GM12878 (cell line): ENCODE measurements around the gene UBE2D1. TPM values are rescaled to one million over a fixed set of nuclear protein-coding genes. Genes with fewer than 3 reads are reported as not detected.
A peak's percentile ranks its signal among the peaks of the same experiment; 100 is the strongest.

ENCODE experiments used
- ATF3 ChIP-seq: IDR thresholded peaks from 2 replicates; pipeline ENCODE4 v1.6.1; 2011; ENCODE audit warnings: low read depth, mild to moderate bottlenecking, low read length, moderate library complexity, borderline replicate concordance; ENCODE audit errors: extremely low read depth
- ATF7 ChIP-seq: fragments of 450-650 bp; IDR thresholded peaks from 2 replicates; pipeline ENCODE4 v1.6.1; 2016; ENCODE audit warnings: low read depth, mild to moderate bottlenecking
- CEBPB ChIP-seq, 2 experiments: fragments of 150-350 bp in 1 of 2; IDR thresholded peaks; 2 replicates each; pipeline ENCODE4 v1.6.1; 2012 to 2014; ENCODE audit warnings: low read depth in 2 of 2, low read length in 2 of 2, borderline replicate concordance in 1 of 2, inconsistent platforms in 1 of 2
- CREB1 ChIP-seq: IDR thresholded peaks from 2 replicates; pipeline ENCODE4 v1.6.1; 2012; ENCODE audit warnings: low read depth, mild to moderate bottlenecking, inconsistent platforms
- EGR1 ChIP-seq, 2 experiments: IDR thresholded peaks; 1 replicate in 1 of 2; 2 replicates in 1 of 2; pipeline ENCODE4 v1.6.1; 2011 to 2012; ENCODE audit warnings: low read depth in 2 of 2, low read length in 2 of 2, borderline replicate concordance in 1 of 2, mild to moderate bottlenecking in 1 of 2, moderate library complexity in 1 of 2
- EP300 ChIP-seq, 2 experiments: fragments of 150-350 bp in 1 of 2; IDR thresholded peaks; 2 replicates each; pipeline ENCODE4 v1.6.1; 2011 to 2012; ENCODE audit warnings: low read depth in 2 of 2, low read length in 2 of 2, borderline replicate concordance in 1 of 2, improper control_type of control experiment in 1 of 2, inconsistent platforms in 1 of 2; ENCODE audit not compliant: control insufficient read depth in 1 of 2
- EZH2 ChIP-seq: IDR thresholded peaks from 2 replicates; pipeline ENCODE4 v1.6.1; 2012; ENCODE audit warnings: low read depth, mild to moderate bottlenecking, control low read depth, inconsistent platforms, low read length, borderline replicate concordance; ENCODE audit not compliant: control insufficient read depth
- HDAC6 ChIP-seq: fragments of 200-600 bp; sonication (generic); IDR thresholded peaks from one replicate; pipeline ENCODE4 v1.8.0; 2017; ENCODE audit warnings: antibody characterized with exemption; ENCODE audit not compliant: unreplicated experiment
- IKZF1 ChIP-seq: fragments of 450-650 bp; conservative IDR thresholded peaks from 2 replicates; pipeline ENCODE4 v1.6.1; 2017; ENCODE audit warnings: antibody characterized with exemption, mild to moderate bottlenecking
- IKZF2 ChIP-seq, 2 experiments: fragments of 450-650 bp; IDR thresholded peaks; 2 replicates each; pipeline ENCODE4 v1.6.1; 2017; ENCODE audit warnings: mild to moderate bottlenecking in 2 of 2, moderate library complexity in 2 of 2
- MAX ChIP-seq: IDR thresholded peaks from 2 replicates; pipeline ENCODE4 v1.6.1; 2012; ENCODE audit warnings: low read depth, low read length, improper control_type of control experiment
- MLLT1 ChIP-seq: fragments of 450-650 bp; IDR thresholded peaks from 2 replicates; pipeline ENCODE4 v1.6.1; 2016; ENCODE audit warnings: mild to moderate bottlenecking
- MTA2 ChIP-seq: fragments of 450-650 bp; IDR thresholded peaks from 2 replicates; pipeline ENCODE4 v1.6.1; 2016; ENCODE audit warnings: low read depth, mild to moderate bottlenecking, moderate library complexity
- NKRF ChIP-seq: fragments of 450-650 bp; conservative IDR thresholded peaks from 2 replicates; pipeline ENCODE4 v1.6.1; 2017; ENCODE audit warnings: mild to moderate bottlenecking, moderate library complexity
- NR2C1 ChIP-seq: fragments of 450-650 bp; IDR thresholded peaks from 2 replicates; pipeline ENCODE4 v1.6.1; 2017; ENCODE audit warnings: antibody characterized with exemption, mild to moderate bottlenecking, moderate library complexity
- PKNOX1 ChIP-seq: fragments of 450-650 bp; IDR thresholded peaks from 2 replicates; pipeline ENCODE4 v1.6.1; 2016; ENCODE audit warnings: mild to moderate bottlenecking
- POLR2A ChIP-seq: IDR thresholded peaks from 2 replicates; pipeline ENCODE4 v1.6.1; 2011; ENCODE audit warnings: low read depth, mild to moderate bottlenecking, low read length
- POLR2AphosphoS2 ChIP-seq: IDR thresholded peaks from 2 replicates; pipeline ENCODE4 v1.6.1; 2011; ENCODE audit warnings: low read depth, mild to moderate bottlenecking, low read length, improper control_type of control experiment, moderate library complexity
- POLR2AphosphoS5 ChIP-seq: IDR thresholded peaks from 2 replicates; pipeline ENCODE4 v1.6.1; 2011; ENCODE audit warnings: mild to moderate bottlenecking, low read length, inconsistent platforms
- SIN3A ChIP-seq: IDR thresholded peaks from 2 replicates; pipeline ENCODE4 v1.6.1; 2012; ENCODE audit warnings: low read depth, low read length, improper control_type of control experiment
- SMAD5 ChIP-seq: IDR thresholded peaks from 2 replicates; pipeline ENCODE4 v1.6.1; 2016; ENCODE audit warnings: antibody characterized with exemption, low read depth
- SP1 ChIP-seq: IDR thresholded peaks from one replicate; pipeline ENCODE4 v1.6.1; 2011; ENCODE audit warnings: low read depth, low read length
- YY1 ChIP-seq: IDR thresholded peaks from 2 replicates; pipeline ENCODE4 v1.6.1; 2011; ENCODE audit warnings: low read depth, mild to moderate bottlenecking, low read length
- ZBED1 ChIP-seq: IDR thresholded peaks from 2 replicates; pipeline ENCODE4 v1.6.1; 2016; ENCODE audit warnings: borderline replicate concordance
- ZNF384 ChIP-seq: IDR thresholded peaks from 2 replicates; pipeline ENCODE4 v1.6.1; 2012; ENCODE audit warnings: low read depth, mild to moderate bottlenecking, low read length, improper control_type of control experiment, borderline replicate concordance
- ZNF622 ChIP-seq: fragments of 450-650 bp; IDR thresholded peaks from 2 replicates; pipeline ENCODE4 v1.6.1; 2017; ENCODE audit warnings: mild to moderate bottlenecking, inconsistent platforms
- polyA plus RNA-seq, 11 experiments: library from polyadenylated mRNA; depleted of rRNA in 4 of 11; unstranded in 6 of 11; stranded (reverse) in 5 of 11; fragments of >200 nt; fragmentation: Nextera tagmentation in 4 of 11; fragmentation: Illumina TruSeq in 1 of 11; extraction: Ambion mirVana in 4 of 11; extraction: Trizol in 1 of 11; gene quantifications; 1 replicate in 1 of 11; 2 replicates in 10 of 11; pipeline versions ENCODE4 v1.2.1 to v1.2.3, GENCODE V29; 2011 to 2016; ENCODE audit warnings: inconsistent platforms in 2 of 11, missing spikeins in 2 of 11, low read depth in 1 of 11
- total RNA-seq, 4 experiments: library from RNA; depleted of rRNA in 3 of 4; stranded (reverse); fragments of >200 nt in 3 of 4; fragmentation: Illumina TruSeq in 1 of 4; extraction: Trizol in 1 of 4; gene quantifications; 2 replicates each; pipeline versions ENCODE4 v1.2.1 to v1.2.3, GENCODE V29; 2013 to 2021

Gene UBE2D1
- total and polyA plus RNA-seq, 10 of the 15 experiments (the other 5 are each of a cell fraction or from before 2014, with no cell fraction given), result 6.1 to 32.0 (median 15.5) TPM

GRCh38 chr10:58384999-58385783, 50.4 kb downstream of the UBE2D1 start, which contains the start of gene TFAM (continued):
- peak; percentile 93 for TF ChIP-seq NKRF
- TF ChIP-seq MTA2, result peak; percentile 44; the same call in 1 of the 2 replicates
- TF ChIP-seq YY1, result peak; percentile 80
- peak; percentile 93; the same call in 1 of the 2 replicates for TF ChIP-seq SMAD5
- peak in 1 of 2 experiments; percentile 30; a peak in 1 of 4 replicates for TF ChIP-seq EP300 (IDR thresholded peaks at IDR 0.05; ENCODE audit: borderline replicate concordance in 1 of 2, control insufficient read depth in 1 of 2, low read depth in 2 of 2, low read length in 2 of 2)
- peak; percentile 99 for TF ChIP-seq POLR2A
- no peak for TF ChIP-seq EZH2
- peak; percentile 77; the same call in 1 of the 2 replicates for TF ChIP-seq POLR2AphosphoS2
- TF ChIP-seq CREB1, result peak; percentile 20; the same call in 1 of the 2 replicates
- peak; percentile 48; the same call in 1 of the 2 replicates for TF ChIP-seq ZBED1
- TF ChIP-seq POLR2AphosphoS5, result peak; percentile 89
- TF ChIP-seq IKZF1, result peak; percentile 85
- TF ChIP-seq EGR1 (IDR thresholded peaks at IDR 0.05; ENCODE audit: borderline replicate concordance in 1 of 2, low read depth in 2 of 2, low read length in 2 of 2), result peak; percentile 46 to 99
- peak; percentile 68 for TF ChIP-seq SIN3A
- no peak for TF ChIP-seq ATF3
- TF ChIP-seq ATF7, result peak; percentile 70
- TF ChIP-seq ZNF384, result no peak; the same call in 1 of the 2 replicates
- no peak for TF ChIP-seq ZNF622
- peak; percentile 22; the same call in 1 of the 2 replicates for TF ChIP-seq PKNOX1
- no peak for TF ChIP-seq CEBPB (IDR thresholded peaks at IDR 0.05; ENCODE audit: borderline replicate concordance in 1 of 2, low read depth in 2 of 2, low read length in 2 of 2)
- peak; percentile 46 for TF ChIP-seq HDAC6
- peak; percentile 72 for TF ChIP-seq MLLT1
- TF ChIP-seq IKZF2 (IDR thresholded peaks at IDR 0.05), result peak; percentile 57 to 78
- TF ChIP-seq NR2C1, result no peak
- TF ChIP-seq SP1, result peak; percentile 47
- TF ChIP-seq MAX, result peak; percentile 84; the same call in 1 of the 2 replicates
